Left cardiac atrium (tissue), 4 donors: Measurements from ENCODE around the gene MRPS27. TPM values are rescaled to one million over a fixed set of nuclear protein-coding genes. Genes with fewer than 3 reads are reported as not detected.
A peak's percentile ranks its signal among the peaks of the same experiment; 100 is the strongest.
"Not testable (repeated sequence)": the region's sequence is repeated elsewhere in the genome, so short reads cannot be mapped to it uniquely, and the experiment has no call there.

Experiments
- ATAC-seq, 2 donors: fragments of 200-7000 bp; cut with Tn5 transposase; one replicate each; pipeline ENCODE4 v1.9.1; 2020; ENCODE audit warnings: mild to moderate bottlenecking in 2 of 2, moderate library complexity in 2 of 2
- DNase-seq: peaks from one replicate; pipeline ENCODE4 v3.0.0-alpha.2; 2020
- intact Hi-C, 2 donors: fragments of 100-400 bp; cut with DNase I; formaldehyde crosslinking; loops; one replicate each; pipeline versions ENCODE4 v1.14.1 to v1.15.1; 2022 to 2023
- total RNA-seq, 2 donors: library from RNA; stranded (reverse); fragmentation: NEBNext Ultra II Directional; extraction: Animal tissue kit (Norgen Biotek cat#: 25700); gene quantifications; one replicate each; pipeline ENCODE4 v1.2.1, GENCODE V29; 2021
- donor health status: DM: no; HTN: yes; CAD: no.
- donor health status: DM: no; HTN: yes; CAD: no; lungs with severe emphysema.
- donor health status: DM: yes; HTN: yes; CAD: no.
- donor health status: Dilated cardiomyopathy.

The MRPS27 gene
- total RNA-seq, 2 donors from 2014 or later = 46.0 to 50.1 TPM

- ATAC-seq, intact Hi-C loops, DNase-seq: not testable (repeated sequence)
Measured at GRCh38 chr5:72298136-72298535, 21.9 kb downstream of the MRPS27 start.

GRCh38 chr5:72296256-72296655 lies 23.8 kb downstream of the MRPS27 start:
- no peak for DNase-seq
- intact Hi-C loops = no loop called here
- no peak for ATAC-seq

GRCh38 chr5:72295539-72295938 lies 24.5 kb downstream of the MRPS27 start:
- DNase-seq (no peak), ATAC-seq (no peak)
- intact Hi-C loops = no loop called here

- intact Hi-C loops = no loop called here
- ATAC-seq = no peak
Measured at GRCh38 chr5:72294473-72294872, 25.6 kb downstream of the MRPS27 start.

GRCh38 chr5:72293495-72294055 lies 26.5 kb downstream of the MRPS27 start:
- ATAC-seq (no peak), DNase-seq (no peak)
- intact Hi-C loops = no loop called here

More at GRCh38 chr5:72294473-72294872, 25.6 kb downstream of the MRPS27 start:
- DNase-seq = no peak

GRCh38 chr5:72292411-72292810 lies 27.6 kb downstream of the MRPS27 start:
- intact Hi-C loops = no loop called here
- DNase-seq (no peak), ATAC-seq (no peak)

GRCh38 chr5:72291601-72292000 lies 28.4 kb downstream of the MRPS27 start:
- ATAC-seq (no peak), DNase-seq (no peak)
- intact Hi-C loops = no loop called here

- intact Hi-C loops = no loop called here
- DNase-seq (no peak), ATAC-seq (no peak)
Measured at GRCh38 chr5:72290356-72291133, 29.5 kb downstream of the MRPS27 start.

GRCh38 chr5:72288924-72289323 lies 31.1 kb downstream of the MRPS27 start:
- intact Hi-C loops = loop anchor here in 1 of 2 donors (10.0 kb wide), 1 partner anchor 84 kb away; no protein-coding TSS in a partner anchor
- DNase-seq (no peak), ATAC-seq (peak in 1 of 2 donors; percentile 19)

- intact Hi-C loops = loop anchor here in 1 of 2 donors (10.0 kb wide), 1 partner anchor 82 kb away; no protein-coding TSS in a partner anchor
- ATAC-seq = no peak
Measured at GRCh38 chr5:72286798-72287197, 33.2 kb downstream of the MRPS27 start.

GRCh38 chr5:72285424-72285821 lies 34.6 kb downstream of the MRPS27 start:
- DNase-seq = no peak
- no peak for ATAC-seq
- intact Hi-C loops = loop anchor here in 1 of 2 donors (10.0 kb wide), 1 partner anchor 81 kb away; no protein-coding TSS in a partner anchor

More at GRCh38 chr5:72286798-72287197, 33.2 kb downstream of the MRPS27 start:
- no peak for DNase-seq

- ATAC-seq (no peak), DNase-seq (no peak)
- intact Hi-C loops = loop anchor here in 1 of 2 donors (10.0 kb wide), 1 partner anchor 80 kb away; no protein-coding TSS in a partner anchor
Measured at GRCh38 chr5:72284559-72285423, 35.2 kb downstream of the MRPS27 start.

GRCh38 chr5:72283358-72283757 lies 36.7 kb downstream of the MRPS27 start:
- ATAC-seq = peak; percentile 16 to 34
- intact Hi-C loops = loop anchor here in 1 of 2 donors (10.0 kb wide), 1 partner anchor 79 kb away; no protein-coding TSS in a partner anchor
- DNase-seq = no peak

GRCh38 chr5:72282878-72283277 lies 37.2 kb downstream of the MRPS27 start:
- no peak for DNase-seq
- no peak for ATAC-seq
- intact Hi-C loops = loop anchor here in 1 of 2 donors (10.0 kb wide), 1 partner anchor 78 kb away; no protein-coding TSS in a partner anchor

GRCh38 chr5:72281764-72282499 lies 38.1 kb downstream of the MRPS27 start:
- ATAC-seq = peak; percentile 63 to 77
- intact Hi-C loops = loop anchor here in 1 of 2 donors (10.0 kb wide), 1 partner anchor 77 kb away; no protein-coding TSS in a partner anchor
- no peak for DNase-seq

- DNase-seq (no peak), ATAC-seq (peak in 1 of 2 donors; percentile 43)
- intact Hi-C loops = loop anchor here in 1 of 2 donors (10.0 kb wide), 1 partner anchor 77 kb away; no protein-coding TSS in a partner anchor
Measured at GRCh38 chr5:72281430-72281763, 38.6 kb downstream of the MRPS27 start.

- ATAC-seq (peak in 1 of 2 donors; percentile 64), DNase-seq (no peak)
- intact Hi-C loops = loop anchor here in 1 of 2 donors (10.0 kb wide), 1 partner anchor 76 kb away; no protein-coding TSS in a partner anchor
Measured at GRCh38 chr5:72280581-72281069, 39.4 kb downstream of the MRPS27 start.

GRCh38 chr5:72276219-72276752 lies 43.8 kb downstream of the MRPS27 start:
- ATAC-seq = no peak
- intact Hi-C loops = no loop called here
- no peak for DNase-seq
